VCaP (cell line): ENCODE results near the gene GALK1.
"Not testable (repeated sequence)": the region's sequence is repeated elsewhere in the genome, so short reads cannot be mapped to it uniquely, and the experiment has no call there.

Source experiments
- H3K27ac ChIP-seq: fragments of 450-650 bp; 2 replicates; pipeline ENCODE4 v1.5.1; 2017
- TF ChIP-seq, protein P1 (sequence below): fragments of 450-650 bp; conservative IDR thresholded peaks from 2 replicates; pipeline ENCODE4 v1.5.1; 2017; ENCODE audit warnings: mild to moderate bottlenecking, moderate library complexity

GALK1 gene

DNA sequence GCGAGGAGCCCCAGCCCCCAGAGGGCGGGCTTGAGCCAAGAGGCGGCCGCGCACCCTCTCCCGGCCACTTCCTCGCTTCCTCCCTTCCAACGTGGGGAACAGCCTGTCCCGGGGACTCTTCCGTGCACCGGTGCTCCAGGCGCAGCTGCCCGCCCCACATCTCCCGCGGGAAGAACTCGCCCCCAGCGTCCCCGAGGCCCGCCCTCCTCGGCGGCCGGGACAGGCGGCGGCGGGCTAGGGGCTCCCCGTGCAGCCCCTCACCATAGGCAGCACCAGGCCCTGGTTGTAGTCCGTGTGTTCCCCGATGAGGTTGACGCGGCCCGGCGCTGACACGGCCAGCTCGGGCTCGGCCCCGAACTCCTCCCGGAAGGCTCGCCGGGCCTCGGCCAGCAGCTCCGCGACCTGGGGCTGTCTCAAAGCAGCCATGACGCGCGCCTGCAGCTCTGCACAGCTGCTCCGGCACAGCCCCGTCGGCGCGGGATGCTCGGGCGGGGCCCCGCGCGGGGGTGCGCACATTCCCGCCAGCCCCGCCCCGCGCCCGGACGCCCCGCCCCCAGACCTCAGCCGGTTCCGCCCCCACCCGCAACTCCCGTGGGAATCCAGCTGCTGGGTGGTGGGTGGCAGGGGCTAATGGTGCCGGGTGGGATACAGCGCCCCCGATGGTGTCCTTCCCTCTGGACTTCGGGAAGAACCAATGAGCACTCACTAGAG, at the start of gene GALK1:
Gene GALK1, minus strand, starts transcription at position 482 of the 711 bp plus-strand sequence. Its CDS starts 56 bp downstream, at position 426.
- H3K27ac ChIP-seq, result peak within 1 kb of the TSS; percentile 65
- TF ChIP-seq, protein P1, sequence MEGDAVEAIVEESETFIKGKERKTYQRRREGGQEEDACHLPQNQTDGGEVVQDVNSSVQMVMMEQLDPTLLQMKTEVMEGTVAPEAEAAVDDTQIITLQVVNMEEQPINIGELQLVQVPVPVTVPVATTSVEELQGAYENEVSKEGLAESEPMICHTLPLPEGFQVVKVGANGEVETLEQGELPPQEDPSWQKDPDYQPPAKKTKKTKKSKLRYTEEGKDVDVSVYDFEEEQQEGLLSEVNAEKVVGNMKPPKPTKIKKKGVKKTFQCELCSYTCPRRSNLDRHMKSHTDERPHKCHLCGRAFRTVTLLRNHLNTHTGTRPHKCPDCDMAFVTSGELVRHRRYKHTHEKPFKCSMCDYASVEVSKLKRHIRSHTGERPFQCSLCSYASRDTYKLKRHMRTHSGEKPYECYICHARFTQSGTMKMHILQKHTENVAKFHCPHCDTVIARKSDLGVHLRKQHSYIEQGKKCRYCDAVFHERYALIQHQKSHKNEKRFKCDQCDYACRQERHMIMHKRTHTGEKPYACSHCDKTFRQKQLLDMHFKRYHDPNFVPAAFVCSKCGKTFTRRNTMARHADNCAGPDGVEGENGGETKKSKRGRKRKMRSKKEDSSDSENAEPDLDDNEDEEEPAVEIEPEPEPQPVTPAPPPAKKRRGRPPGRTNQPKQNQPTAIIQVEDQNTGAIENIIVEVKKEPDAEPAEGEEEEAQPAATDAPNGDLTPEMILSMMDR, result peak; percentile 33

- H3K27ac ChIP-seq, result no peak overlapping the region
- TF ChIP-seq, protein P1, result no peak
These were observed 49.0 kb upstream of the GALK1 start for GRCh38 chr17:75814021-75814395.

- no peak overlapping the region for H3K27ac ChIP-seq
- TF ChIP-seq, protein P1, result no peak
These were observed 48.4 kb upstream of the GALK1 start for GRCh38 chr17:75813081-75814020.

GRCh38 chr17:75812096-75813013, 47.4 kb upstream of the GALK1 start:
- TF ChIP-seq, protein P1, result no peak
- H3K27ac ChIP-seq, result no peak overlapping the region

DNA sequence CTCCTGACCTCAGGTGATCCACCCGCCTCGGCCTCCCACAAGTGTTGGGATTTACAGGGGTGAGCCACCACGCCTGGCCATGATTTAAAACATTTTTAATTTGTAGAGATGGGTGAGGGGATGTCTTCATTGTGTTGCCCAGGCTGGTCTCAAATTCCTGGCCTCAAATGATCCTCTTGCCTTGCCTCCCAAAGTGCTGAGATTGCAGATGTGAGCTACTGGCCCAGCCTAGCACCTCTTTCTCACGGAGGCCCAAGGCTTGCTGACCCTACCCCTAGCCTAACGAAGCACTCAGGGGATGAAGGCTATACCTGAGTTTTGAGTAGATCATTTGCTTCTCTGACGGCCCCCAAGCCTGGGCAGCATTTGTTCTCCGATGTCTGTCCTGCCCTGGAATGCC, 46.2 kb upstream of the GALK1 start:
- TF ChIP-seq, protein P1, result no peak
- no peak overlapping the region for H3K27ac ChIP-seq

DNA sequence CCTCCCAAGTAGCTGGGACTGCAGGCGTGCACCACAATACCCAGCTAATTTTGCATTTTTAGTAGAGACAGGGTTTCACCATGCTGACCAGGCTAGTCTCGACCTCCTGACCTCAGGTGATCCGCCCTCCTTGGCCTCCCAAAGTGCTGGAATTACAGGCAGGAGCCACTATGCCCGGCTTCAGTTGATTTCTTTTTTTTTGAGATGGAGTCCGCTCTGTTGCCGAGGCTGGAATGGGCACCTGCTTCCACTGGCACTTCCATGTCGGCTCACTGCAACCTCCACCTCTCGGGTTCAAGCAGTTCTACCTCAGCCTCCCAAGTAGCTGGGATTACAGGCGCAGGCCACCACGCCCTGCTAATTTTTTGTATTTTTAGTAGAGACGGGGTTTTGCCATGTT, 45.8 kb upstream of the GALK1 start:
- H3K27ac ChIP-seq, result not testable (repeated sequence)

- TF ChIP-seq, protein P1, result no peak
These were observed 45.2 kb upstream of the GALK1 start for GRCh38 chr17:75810216-75810615.

More at GRCh38 chr17:75810216-75810615, 45.2 kb upstream of the GALK1 start:
- H3K27ac ChIP-seq, result no peak overlapping the region
